ENCODE data around the gene HDAC4.

HDAC4 gene

DNA sequence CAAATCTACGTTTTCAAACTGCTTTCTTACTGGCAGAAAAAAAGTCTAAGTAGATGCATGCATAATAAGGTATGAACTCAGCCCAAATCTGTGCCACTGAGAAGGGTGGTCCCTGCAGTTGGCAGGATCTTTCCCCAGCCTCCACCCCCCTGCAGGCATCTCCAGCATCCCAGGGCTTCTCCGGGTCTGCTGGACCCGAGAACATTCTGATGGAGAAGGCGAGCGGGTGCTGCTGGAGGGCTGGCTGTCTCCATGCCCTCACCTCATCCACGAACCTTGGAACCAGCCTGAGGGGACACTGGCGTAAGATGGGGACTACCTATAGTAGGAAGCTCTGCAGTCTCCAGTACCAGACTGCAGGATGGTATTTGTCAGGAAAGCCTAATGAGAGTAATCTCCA, 198.9 kb downstream of the HDAC4 start:
- no peak for DNase-seq (ENCODE audit: low spot score)

DNA sequence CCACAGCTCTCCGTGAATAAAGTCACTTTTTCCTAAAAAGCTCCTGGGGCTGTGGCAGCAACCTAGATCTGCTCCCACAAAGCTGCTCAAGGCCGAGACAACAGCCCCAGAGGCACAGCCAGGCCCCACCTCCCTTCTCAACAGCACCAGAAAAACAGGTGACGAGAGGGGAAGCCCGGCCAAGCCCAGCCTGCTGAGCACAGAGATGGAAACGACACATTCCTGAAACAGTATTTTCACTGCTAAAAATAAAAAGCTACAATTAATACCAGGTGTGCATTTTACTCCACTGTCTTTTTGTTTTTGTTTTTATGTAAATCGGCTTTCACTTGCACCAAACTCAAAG, 199.3 kb downstream of the HDAC4 start:
- no peak for DNase-seq (ENCODE audit: low spot score)

DNA sequence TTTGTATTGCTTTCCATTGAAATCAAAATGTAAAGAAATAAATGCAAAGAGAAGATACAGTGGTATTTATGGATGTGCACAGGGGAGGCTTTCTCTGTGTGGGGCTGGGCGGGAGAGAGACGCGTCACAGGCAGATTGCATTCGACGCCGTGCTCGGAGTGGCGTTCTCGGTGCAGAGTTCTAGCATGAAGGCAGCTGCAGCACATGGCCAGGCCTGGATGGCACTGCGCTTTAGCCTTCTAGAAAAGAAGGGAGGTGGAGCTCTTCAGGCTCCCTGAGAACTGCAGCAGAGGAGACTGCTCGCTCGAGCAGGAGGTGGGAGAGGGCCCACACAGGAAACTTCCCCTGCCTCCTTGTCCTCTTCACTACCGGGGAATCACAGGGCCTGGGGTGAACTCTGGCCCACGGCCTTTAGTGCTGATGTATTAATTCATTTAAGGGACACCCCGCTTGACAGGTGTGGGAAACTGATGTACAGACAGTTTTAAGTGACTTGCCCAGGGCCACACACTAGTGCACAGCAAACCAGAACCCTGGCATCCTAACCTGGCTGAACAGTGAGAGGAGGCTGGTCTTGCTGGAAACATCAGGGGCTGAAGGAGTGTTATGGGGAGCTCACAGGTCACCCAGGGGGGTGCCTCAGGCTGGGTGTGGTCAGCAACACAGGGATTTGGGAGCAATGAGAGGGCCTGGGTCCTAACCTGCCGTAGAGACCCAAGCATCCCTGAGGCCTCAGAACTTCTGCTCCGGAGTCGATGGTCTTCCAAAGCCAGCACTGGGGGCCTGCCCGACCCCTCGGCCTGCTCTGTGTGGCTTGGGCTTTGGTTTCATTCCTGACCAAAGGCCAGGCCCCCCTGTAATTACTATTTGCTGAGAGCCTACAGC, 199.9 kb downstream of the HDAC4 start:
- no peak for DNase-seq (ENCODE audit: low spot score)

DNA sequence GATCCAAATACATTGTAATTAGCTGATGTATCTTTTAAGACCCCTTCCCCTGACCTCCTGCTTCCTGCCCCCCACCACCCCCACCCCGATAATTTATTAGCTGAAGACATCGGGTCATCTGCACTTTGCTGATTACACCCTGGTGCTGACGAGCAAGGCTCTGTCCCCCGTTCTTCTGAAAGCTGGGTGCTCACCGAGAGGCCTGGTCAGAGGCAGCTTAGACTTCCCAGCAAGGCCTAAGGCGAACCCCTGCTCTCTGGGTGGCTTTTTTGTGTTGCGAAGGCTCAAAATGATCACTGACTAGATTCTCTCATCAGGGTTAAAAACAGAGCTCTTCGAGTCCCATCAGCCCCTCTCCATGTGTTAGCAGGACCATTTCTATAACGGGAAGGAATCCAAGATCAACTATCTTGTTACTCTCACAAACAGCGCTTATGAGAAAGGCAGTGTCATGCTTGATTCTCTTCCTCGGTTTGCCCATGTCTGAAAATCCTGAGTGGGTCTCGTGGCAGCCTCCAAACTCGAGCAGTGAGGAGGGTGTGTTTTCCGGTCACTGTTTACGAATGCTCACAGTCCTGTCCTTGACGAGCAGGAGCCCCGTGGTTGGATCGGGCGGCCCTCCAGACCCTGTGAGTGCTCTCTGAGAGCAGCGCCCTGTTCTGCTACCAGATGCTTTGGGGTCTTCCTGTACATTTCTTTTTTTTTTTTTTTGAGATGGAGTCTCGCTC, 201.6 kb downstream of the HDAC4 start:
- DNase-seq (ENCODE audit: low spot score): no peak

DNA sequence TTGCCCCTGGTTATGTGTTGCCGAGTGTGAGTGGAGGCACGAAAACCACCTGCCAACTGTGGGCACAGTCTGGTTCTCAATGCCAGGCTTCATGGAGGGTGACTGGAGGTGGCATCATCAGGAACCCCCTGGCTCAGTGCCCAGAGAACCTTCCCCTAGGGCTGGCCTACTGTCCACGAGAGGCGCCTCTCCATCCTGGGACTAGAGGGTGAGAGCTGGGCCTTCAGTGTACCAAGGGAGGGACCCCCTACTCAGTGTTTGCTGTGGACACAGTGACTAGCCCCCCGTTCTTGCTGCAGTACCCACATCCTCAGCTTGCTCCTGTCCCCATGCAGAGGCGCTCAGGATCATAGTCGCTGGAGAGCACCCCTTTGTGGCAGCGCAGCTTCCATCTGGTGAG, 202.6 kb downstream of the HDAC4 start:
- no peak for DNase-seq (ENCODE audit: low spot score)

DNA sequence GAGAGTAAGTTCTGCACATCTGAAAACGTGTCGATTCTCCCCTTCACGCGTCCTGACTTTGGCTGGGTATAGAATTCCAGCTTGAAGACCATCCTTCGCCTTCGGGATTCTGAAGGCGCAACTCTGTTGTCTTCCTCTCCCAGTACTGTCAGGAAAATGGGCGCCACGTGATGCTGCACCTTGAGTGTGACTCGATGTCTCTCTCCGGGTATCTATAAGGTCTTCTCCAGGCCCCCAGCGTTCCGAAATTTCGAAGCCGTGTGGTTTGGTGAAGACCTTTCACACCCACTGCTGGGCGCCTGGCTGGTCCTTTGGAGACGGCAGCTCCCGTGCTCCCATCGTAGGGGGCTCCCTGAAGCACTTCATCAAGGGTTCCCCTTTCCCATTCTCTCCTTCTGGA, 203.7 kb downstream of the HDAC4 start:
- no peak for DNase-seq (ENCODE audit: low spot score)

DNA sequence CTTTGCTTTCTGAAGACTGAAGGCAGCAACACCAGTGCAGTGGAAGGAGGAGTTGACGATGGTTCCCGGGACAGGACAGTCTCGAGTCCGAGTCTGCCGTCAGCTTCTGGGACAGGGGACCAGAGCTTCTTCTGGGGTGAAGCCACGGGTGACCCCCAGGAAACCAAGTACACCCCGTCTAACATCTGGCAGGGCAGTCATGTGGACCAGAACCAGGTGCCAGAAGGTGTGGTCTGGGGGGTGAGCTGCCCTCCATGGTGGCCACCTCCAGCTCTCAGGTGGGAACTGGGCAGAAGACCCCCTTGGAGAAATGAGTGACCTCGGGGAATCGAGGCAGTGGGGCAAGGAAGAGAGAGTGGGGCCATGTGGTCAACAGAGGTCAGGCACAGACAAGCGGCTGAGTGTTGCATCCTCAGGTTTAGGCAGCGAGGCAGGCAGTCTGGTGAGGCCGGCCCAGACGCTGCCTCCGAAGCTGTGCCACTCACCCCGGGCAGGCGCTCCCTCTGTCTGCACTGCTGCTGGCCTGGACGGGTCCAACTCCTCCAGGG, 204.3 kb downstream of the HDAC4 start:
- no peak for DNase-seq (ENCODE audit: low spot score)

DNA sequence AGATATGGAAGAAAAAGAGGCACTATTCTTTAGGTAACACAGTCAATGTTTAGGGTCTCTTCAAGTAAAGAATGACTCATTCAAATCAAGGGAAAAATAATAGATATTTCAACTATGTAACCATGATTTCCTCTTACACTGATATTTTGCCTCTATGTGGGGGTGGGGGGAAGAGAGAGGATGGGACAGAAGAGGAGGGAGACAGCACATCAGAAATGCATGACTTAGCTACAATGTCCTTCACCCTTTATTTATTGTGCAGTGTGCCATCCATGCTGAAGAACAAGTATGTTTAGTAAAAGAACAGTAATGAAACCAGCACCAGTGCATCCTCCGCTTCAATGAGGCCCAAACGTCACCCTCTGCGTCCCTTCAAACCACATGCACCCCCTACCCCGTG, 204.8 kb downstream of the HDAC4 start:
- DNase-seq (ENCODE audit: low spot score): no peak

DNA sequence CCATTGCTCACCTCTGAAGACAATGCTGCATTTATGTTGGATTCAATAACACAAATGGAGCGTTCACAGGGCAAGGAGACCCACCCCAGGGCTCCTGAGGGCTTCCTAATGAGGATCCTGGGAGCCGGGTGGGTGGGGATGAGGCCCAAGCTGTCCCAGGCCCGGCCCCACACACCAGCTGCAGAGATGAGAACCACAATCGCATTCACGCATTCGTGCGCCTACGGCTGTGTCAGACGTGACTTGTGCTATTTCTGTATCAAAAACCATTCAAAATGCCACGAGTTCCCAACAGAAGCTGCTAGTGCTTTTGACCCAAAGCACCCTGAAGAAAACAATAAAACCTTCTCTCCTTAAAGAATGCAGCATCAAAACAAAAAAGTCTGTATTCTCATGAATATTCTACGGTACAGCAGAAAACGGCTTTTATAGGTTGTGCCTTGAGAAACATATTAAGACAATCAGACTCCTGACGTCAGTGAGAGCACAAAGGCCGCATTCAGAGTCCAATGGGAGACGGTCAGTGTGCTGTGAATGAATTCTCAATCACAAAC, 205.4 kb downstream of the HDAC4 start:
- no peak for DNase-seq (ENCODE audit: low spot score)

DNA sequence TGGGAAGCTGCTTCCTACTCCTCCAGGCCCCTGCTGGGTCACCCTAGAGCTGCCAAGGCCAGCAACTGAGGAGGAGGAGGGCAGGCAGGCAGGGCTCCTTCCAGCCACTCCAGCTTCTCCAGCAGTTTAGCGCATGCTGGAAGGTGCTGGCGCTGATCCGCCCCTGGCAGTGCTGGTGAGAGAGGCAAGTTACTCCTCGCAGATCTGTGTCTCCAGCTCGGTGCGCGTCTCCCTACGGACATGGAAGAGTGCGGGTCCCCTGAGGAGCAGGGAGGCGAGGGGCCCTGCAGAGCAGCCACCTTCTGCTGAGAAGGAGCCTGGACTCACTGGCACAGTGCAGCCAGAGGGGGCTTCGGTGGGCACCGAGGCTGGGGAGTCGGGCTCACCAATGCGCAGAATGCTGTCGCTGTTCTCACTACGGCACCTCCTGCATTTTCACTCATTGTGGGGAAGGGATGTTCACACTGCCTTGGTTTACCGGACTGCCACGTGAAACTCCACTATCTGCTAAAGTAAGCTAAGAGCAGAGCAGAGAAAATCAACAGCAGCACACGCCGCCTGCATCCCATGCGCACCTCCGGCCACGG, 206.0 kb downstream of the HDAC4 start:
- DNase-seq (ENCODE audit: low spot score): no peak

DNA sequence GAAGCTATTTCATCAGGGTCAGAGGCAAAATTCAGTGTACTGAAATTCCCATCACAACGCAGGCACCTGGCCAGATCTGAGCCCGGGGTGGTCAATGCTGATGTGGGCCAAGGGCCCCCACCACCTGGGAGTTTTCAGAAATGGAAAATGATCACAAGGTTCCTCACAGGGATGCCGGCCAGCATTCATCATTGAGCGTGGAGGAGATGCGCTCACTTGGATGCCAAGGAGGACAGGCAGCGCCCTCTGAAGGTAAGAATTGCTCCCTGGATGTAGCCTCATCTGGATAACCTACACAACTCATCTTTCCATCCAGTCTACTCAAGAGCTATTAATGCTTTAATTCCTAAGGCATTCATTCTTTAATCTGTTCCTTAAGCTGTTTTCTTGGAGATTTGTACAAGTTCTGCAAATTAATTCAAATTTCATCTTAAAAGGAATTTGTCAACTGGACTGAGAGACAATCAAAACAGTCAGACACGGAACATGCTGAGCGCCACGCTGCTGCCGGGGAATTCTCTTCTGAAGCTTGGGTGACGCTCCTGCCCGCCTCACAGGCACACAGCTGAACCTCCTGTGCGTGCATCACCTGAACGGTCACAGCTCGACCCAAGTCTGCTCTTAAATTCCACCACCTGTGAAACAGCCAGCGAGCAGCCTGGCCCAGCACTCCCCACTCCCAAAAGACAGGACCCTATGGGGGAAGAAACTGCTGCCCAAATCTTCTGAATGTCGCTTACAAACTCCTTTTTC, 206.7 kb downstream of the HDAC4 start:
- DNase-seq (ENCODE audit: low spot score): no peak

DNA sequence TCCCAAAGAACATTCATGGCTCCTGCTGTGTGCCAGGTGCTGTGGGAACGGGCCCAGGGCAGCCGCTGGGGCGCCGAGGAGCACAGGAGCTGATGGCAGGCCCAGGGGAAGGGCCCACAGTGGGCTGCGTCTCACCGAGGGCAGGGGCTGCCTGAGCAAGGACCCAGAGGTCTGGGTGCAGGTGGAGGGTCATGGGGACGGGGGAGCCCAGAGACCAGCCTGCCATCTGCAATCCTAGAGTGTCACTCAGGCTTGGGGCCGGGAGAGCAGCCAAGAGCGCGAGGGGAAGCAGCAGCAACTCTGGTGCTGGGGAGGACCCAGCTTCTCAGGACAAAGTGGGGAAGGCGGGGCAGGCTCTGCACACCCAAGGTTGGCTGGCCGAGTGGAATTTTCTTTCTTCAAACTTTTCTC, 207.4 kb downstream of the HDAC4 start:
- no peak for DNase-seq (ENCODE audit: low spot score)

DNA sequence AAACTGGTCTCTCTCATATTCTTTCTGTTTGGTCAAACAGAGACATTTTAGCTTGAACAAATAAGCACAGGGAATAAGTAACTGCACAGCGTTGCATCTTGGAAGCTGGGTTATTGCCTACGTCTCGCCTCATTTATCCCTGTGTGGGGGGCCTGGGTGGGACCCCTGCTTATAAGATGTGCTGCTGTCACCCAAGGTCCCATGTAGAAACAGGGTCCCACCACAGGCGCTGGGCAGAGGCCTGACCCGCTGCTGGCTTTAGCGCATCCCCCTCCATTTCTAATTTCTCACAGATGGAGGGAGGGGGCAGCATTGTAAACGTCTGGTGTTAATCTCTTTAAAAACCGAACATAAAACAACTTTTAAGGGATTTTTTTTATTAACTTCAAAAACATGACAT, 207.8 kb downstream of the HDAC4 start:
- DNase-seq (ENCODE audit: low spot score): no peak

DNA sequence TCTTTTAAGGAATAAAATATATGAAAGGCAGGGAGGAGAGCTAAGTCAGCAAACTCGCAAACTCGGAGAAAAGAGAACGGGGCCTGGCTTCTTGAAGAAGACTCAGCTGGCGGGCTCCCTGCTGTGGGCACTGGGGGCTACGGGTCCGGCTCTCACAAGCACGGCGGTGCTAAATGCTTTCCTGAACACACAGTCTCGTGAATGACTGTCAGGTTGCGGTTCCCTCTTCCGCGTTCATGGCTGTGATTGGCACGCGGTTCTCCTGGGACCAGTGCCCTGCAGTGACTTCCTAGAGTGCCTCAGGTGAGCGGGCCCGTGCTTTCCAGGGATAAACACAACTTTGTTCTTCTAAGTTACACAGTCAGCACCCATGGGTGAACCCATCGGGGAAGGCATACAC, 208.4 kb downstream of the HDAC4 start:
- no peak for DNase-seq (ENCODE audit: low spot score)

DNA sequence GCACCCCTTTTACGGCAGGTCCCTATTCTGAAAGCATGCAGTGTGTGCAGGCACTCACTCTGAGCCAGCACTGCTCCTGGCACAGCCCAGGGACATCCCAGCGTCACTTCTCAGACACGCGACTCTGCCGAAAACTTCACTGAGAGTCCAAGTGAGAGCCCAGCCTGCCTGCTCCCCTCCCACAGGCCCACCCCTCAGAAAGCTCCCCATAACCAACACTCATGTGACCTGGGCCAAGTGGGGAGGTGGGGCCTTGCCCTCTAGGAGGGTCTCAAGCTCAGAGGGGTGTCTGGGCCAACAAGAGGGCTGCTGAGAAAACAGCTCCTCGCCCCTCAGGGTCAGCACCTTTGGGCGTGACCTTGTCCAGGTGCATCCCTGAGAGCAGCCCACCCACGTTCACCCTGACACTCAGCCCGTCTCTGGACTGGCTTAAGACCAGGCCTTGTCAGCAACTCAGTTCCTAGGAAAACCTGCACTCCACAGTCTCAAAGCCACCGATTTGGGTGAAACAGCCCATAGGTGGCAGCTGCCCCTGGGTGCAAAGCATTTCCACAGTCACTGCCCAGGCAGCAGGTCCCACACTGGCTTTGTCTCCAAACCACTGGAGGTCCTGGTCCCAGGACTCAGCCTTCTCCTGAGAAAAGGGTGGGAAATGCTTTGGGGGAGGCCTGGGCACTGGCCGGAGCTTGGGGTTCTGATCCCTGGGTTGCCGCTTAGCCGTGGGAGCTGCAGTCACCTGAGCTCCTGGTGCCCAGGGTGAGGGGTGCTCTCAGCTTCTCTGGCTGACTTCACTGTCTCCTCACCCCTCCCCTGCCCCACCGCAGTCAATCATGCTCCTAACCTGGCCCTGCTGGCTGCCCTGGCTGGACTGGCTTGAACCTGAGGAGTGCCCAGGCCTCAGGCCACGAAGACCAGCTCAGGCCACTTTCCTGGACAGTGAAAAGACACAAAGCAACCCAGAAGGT, 209.6 kb downstream of the HDAC4 start:
- no peak for DNase-seq (ENCODE audit: low spot score)

DNA sequence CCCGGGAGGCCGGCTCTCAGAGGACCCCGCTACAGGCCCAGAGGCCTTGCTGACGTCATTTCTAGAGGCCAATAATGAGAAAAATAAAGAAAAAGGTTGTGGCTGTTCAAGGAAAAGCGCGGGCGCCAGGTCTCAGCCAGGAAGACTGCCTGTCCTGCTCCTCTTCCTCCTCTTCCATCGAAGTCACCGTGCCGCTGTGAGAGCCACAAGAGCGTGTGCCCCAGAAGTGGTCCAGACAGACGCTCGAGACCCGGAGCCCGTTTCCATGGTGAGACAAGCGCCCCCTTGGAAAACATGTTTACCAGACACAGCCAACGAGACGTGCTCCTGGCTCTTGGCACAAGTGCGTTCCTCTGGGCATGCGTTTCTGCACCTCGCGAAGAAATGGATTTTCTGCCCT, 210.5 kb downstream of the HDAC4 start:
- no peak for DNase-seq (ENCODE audit: low spot score)

DNA sequence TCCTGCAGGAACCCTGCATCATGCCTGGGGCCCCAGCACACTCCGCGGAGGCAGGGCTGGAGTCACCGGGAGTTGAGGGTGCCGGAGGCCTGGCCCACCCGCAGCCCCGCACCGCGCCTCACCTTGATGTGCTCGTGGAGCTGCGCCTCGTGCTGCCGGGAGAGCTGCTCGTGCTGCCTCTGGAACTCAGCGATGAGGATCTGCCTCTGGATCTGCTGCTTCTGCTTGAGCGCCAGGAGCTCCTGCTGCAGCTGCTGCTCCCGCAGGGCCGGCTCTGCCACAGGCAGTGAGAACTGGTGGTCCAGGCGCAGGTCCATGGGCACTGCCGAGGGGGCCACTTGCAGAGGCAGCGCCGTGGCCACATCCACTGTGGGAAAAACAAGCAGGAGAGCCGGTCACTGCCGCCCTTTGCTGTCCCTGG, 211.1 kb downstream of the HDAC4 start:
- DNase-seq (ENCODE audit: low spot score): no peak

DNA sequence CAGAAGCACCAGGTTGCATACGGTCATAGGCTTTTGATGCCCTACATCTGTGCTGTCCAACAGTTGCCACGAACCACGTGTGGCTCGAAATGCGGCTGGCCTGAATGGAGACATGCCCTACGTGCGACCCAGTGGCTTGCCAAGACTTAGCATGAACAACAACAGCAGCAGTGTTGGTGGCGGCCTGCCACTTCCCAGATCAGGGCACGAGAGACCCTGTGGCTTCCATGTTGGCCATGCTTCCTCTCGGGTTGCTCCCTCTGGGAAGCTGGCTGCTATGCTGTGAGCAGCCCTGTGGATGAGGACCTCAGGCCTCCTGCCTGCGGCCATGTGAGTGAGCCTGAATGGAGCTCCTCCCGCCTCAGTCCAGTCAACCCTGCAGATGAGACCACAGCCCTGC, 212.3 kb downstream of the HDAC4 start:
- DNase-seq (ENCODE audit: low spot score): no peak

DNA sequence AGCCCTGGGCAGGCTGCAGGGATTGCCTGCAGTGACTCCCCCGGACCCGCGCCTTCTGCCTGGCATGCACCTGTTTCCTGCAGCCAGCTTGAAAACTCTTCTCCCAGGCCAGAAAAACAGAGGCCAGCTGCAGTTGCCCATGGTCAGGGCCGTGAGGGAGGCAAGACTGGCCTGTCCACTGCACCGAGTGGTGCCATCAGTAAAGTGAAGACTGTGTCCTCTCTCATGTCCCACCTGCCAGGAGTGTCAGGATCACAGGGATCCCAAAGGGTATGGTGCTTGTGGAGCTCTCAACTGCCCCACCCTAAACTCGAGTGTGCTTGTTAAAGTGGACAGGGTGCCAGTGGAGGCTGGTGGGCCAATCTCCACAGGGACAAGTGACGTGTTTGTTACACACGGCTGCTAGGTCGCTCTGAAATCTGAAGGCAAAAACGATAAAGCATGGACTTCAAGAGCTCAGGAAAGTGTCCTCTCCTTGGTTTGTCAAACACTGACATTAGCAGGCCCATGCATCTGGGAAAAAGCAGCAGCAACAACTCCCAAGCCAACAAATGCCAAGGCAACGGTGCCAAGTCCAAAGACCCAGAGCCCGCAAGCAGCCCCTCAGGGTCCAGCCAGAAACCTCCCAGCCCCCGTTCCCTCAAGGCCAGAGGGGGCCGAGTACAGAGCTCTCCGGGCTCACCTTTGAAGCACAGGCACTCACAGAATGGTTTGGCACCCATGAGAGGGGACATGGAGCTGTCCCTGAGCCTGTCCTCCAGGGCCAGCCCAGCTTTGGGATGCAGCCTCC, 213.2 kb downstream of the HDAC4 start:
- DNase-seq (ENCODE audit: low spot score): no peak

Measured in CD4-positive, alpha-beta T cell treated with Interleukin-15 for 4 hours (primary cell).